Stimulated activated CD4-positive, alpha-beta T cell treated with anti-CD3 and anti-CD28 coated beads, Interleukin-15, amount 100 ng/mL, for 1 hour (primary cell): ENCODE measurements around the gene HLA-A.
"Not testable (repeated sequence)": the region's sequence is repeated elsewhere in the genome, so short reads cannot be mapped to it uniquely, and the experiment has no call there.

Source experiments
- DNase-seq, 2 donors: peaks; one replicate each; pipeline ENCODE4 v3.0.0-alpha.2; 2020; ENCODE audit warnings: low read depth in 1 of 2, low spot score in 1 of 2

HLA-A gene

GRCh38 chr6:29959467-29959866 lies 17.1 kb downstream of the HLA-A start:
- no peak for DNase-seq

GRCh38 chr6:29961966-29962365 lies 19.6 kb downstream of the HLA-A start:
- no peak for DNase-seq

GRCh38 chr6:29963697-29964096 lies 21.4 kb downstream of the HLA-A start:
- DNase-seq = not testable (repeated sequence)

- no peak for DNase-seq
Observed at GRCh38 chr6:29964518-29964886, 22.2 kb downstream of the HLA-A start.

GRCh38 chr6:29964887-29965562 lies 22.7 kb downstream of the HLA-A start:
- peak; percentile 44 to 63 for DNase-seq

DNA sequence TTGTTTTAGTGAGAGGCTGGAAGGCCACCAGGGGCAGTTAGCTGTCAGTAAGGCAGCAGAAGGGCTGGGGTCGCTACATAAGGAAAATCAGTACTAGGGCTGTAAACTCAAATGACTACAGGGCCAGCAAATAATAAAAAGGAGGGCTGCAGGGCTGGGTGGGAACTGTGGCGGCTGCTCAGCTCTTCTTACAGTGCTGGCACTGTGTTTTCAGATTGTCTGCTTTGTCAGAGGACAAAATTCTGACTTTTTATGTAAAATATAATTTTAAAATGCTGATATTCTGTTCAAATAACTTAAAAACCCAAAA lies 23.2 kb downstream of the HLA-A start:
- DNase-seq = no peak

GRCh38 chr6:29965873-29966601 lies 23.7 kb downstream of the HLA-A start:
- no peak for DNase-seq

- DNase-seq = no peak
Observed at GRCh38 chr6:29967379-29968010, 25.2 kb downstream of the HLA-A start.

GRCh38 chr6:29968130-29968529 lies 25.8 kb downstream of the HLA-A start:
- no peak for DNase-seq

- no peak for DNase-seq
Observed at GRCh38 chr6:29968905-29969304, 26.6 kb downstream of the HLA-A start.

DNA sequence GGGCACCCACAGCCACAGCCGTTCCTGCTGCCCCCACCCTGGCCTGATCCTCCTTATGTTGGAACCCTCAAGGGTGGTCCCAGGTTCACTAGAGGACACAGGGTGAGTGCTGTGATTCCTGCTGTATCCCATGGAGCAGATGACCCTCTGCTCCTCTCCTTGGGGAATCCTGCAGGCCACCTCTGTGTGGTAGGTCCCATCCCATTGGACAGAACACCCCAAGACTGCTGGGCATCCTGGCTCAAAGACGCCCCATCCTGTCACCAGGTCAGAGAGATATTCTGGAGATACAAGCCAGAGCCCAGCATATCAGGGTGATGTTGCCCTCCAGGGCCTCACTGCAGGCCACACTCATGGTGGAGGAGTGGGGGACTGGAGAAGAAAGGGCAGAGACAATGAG lies 28.4 kb downstream of the HLA-A start:
- no peak for DNase-seq

GRCh38 chr6:29974901-29975560 lies 32.7 kb downstream of the HLA-A start:
- DNase-seq = no peak

GRCh38 chr6:29975561-29975907 lies 33.2 kb downstream of the HLA-A start:
- DNase-seq = no peak

GRCh38 chr6:29976253-29976587 lies 33.9 kb downstream of the HLA-A start:
- DNase-seq = no peak

- peak in 1 of 2 donors; percentile 29 for DNase-seq
Observed at GRCh38 chr6:29976588-29977424, 34.5 kb downstream of the HLA-A start.

- no peak for DNase-seq
Observed at GRCh38 chr6:29977425-29977727, 35.0 kb downstream of the HLA-A start.

DNA sequence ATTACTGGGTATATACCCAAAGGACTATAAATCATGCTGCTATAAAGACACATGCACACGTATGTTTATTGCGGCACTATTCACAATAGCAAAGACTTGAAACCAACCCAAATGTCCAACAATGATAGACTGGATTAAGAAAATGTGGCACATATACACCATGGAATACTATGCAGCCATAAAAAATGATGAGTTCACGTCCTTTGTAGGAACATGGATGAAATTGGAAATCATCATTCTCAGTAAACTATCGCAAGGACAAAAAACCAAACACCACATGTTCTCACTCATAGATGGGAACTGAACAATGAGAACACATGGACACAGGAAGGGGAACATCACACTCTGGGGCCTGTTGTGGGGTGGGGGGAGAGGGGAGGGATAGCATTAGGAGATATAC lies 37.7 kb downstream of the HLA-A start:
- not testable (repeated sequence) for DNase-seq

DNA sequence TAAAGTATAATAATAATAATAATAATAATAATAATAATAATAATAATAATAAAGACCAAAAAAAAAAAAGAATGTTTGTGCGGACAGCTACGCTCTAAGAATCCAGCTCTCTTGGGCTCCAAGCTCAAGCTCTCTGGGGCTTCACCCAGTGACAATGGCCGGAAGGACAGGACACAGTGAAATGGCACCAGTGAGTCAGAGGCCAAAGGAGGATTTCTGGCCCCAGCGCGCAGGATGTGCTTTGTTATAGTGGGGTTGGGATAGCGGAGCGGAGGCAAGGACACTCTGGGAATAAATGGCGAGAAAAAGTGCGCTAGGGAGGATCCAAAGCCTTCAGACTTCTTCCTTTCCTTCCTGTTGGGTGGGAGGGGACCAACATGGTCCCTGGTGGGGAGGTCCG lies 38.2 kb downstream of the HLA-A start:
- DNase-seq = no peak

DNA sequence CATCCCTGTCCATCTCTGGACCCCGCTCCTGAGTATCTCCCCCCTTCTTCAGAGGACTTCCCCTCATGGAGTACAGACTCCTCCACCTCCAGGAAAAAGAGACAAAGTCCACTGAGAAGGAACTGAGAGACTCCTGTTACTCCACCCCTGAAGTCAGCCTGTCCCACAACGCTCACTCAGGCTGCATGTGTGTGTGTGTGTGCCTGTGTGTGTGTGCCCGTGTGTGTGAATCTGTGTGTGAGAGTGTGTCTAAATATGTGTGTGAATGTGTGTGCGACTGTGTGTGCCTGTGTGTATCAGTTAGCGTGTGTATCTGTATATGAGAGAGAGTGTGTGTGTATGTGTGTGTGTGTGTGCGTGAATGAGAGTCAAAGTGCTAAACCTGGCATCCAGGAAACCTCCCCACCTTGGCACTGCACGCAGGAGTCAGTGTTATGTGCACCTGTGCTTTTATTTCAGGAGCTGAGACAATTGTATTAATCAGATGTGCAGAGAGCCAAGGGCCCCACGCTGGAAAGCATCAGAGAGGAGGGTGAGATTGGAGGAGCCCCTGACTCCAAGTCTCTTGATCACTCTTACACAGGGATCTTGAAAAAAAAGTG lies 39.0 kb downstream of the HLA-A start:
- DNase-seq = no peak

- DNase-seq = no peak
Observed at GRCh38 chr6:29982097-29982496, 39.8 kb downstream of the HLA-A start.

GRCh38 chr6:29984232-29984631 lies 41.9 kb downstream of the HLA-A start:
- DNase-seq = no peak
